PC-3 (cell line): ENCODE measurements around the gene GMEB2. TPM values are rescaled to one million over a fixed set of nuclear protein-coding genes. Genes with fewer than 3 reads are reported as not detected.
A peak's percentile ranks its signal among the peaks of the same experiment; 100 is the strongest.

Experiments
- ATAC-seq: fragments of 200-7000 bp; cut with Tn5 transposase; 2 replicates; pipeline ENCODE4 v1.9.1; 2020; ENCODE audit warnings: mild to moderate bottlenecking, moderate library complexity
- BruUV-seq: library from RNA; stranded (reverse); fragments of 400-500 nt; replicated peaks from 2 replicates; lab custom pipeline; 2021; lab: Mats Ljungman, UMichigan
- CTCF ChIA-PET: fragments of 300-600 bp; sonication (Branson Sonifier 250); formaldehyde crosslinking; loops from one replicate; lab custom pipeline; 2022; ENCODE audit warnings: antibody characterized with exemption; lab: Charles Lee
- POLR2A ChIA-PET: fragments of 300-600 bp; sonication (Branson Sonifier 250); formaldehyde crosslinking; loops from one replicate; lab custom pipeline; 2022; ENCODE audit warnings: antibody characterized with exemption; ENCODE audit not compliant: unreplicated experiment; lab: Charles Lee
- DNase-seq: peaks from one replicate; pipeline ENCODE4 v3.0.0-alpha.2; 2015
- H2AFZ ChIP-seq: fragments of 300-600 bp; sonication (generic); 2 replicates; pipeline ENCODE4 v1.6.0; 2016; ENCODE audit warnings: antibody characterized with exemption, low read length
- H3F3A ChIP-seq: fragments of 300-600 bp; sonication (generic); one replicate; pipeline ENCODE4 v1.6.0; 2017; ENCODE audit warnings: antibody characterized with exemption, low read length, control low read depth, mild to moderate bottlenecking; ENCODE audit not compliant: unreplicated experiment
- H3K27ac ChIP-seq: fragments of 300-600 bp; sonication (generic); 2 replicates; pipeline ENCODE4 v1.5.1; 2016; ENCODE audit warnings: mild to moderate bottlenecking, low read length
- H3K27me3 ChIP-seq: fragments of 300-600 bp; sonication (generic); 2 replicates; pipeline ENCODE4 v1.6.1; 2016; ENCODE audit warnings: low read length, mixed read lengths
- H3K36me3 ChIP-seq: fragments of 300-600 bp; sonication (generic); 2 replicates; pipeline ENCODE4 v1.6.1; 2016; ENCODE audit warnings: low read depth, mixed run types, low read length, mixed read lengths
- H3K4me1 ChIP-seq: fragments of 300-600 bp; sonication (generic); 2 replicates; pipeline ENCODE4 v1.5.1; 2016; ENCODE audit warnings: low read length; ENCODE audit not compliant: insufficient read depth
- H3K4me2 ChIP-seq: fragments of 300-600 bp; sonication (generic); 2 replicates; pipeline ENCODE4 v1.6.0; 2016; ENCODE audit warnings: low read length
- H3K4me3 ChIP-seq: fragments of 300-600 bp; sonication (generic); 2 replicates; pipeline ENCODE4 v1.5.1; 2016; ENCODE audit warnings: mild to moderate bottlenecking, low read length, mixed read lengths
- H3K79me2 ChIP-seq: fragments of 300-600 bp; sonication (generic); 2 replicates; pipeline ENCODE4 v1.6.1; 2017; ENCODE audit warnings: low read length, mixed read lengths
- H3K9ac ChIP-seq: fragments of 300-600 bp; sonication (generic); 2 replicates; pipeline ENCODE4 v1.6.0; 2016; ENCODE audit warnings: mild to moderate bottlenecking, low read length
- H3K9me2 ChIP-seq: fragments of 300-600 bp; sonication (generic); replicated peaks from 2 replicates; pipeline ENCODE4 v1.6.1; 2016; ENCODE audit warnings: mixed run types, low read length, mixed read lengths
- H3K9me3 ChIP-seq: fragments of 300-600 bp; sonication (generic); 2 replicates; pipeline ENCODE4 v1.6.1; 2016; ENCODE audit warnings: low read length, mixed read lengths
- H4K20me1 ChIP-seq: fragments of 300-600 bp; sonication (generic); 2 replicates; pipeline ENCODE4 v1.6.1; 2016; ENCODE audit warnings: low read length, mixed read lengths
- EZH2 ChIP-seq: fragments of 300-600 bp; sonication (generic); IDR thresholded peaks from one replicate; pipeline ENCODE4 v1.6.1; 2017; ENCODE audit warnings: antibody characterized with exemption, mild to moderate bottlenecking, low read length; ENCODE audit not compliant: unreplicated experiment
- EZH2phosphoT487 ChIP-seq: fragments of 300-600 bp; sonication (generic); IDR thresholded peaks from 2 replicates; pipeline ENCODE4 v1.6.1; 2018; ENCODE audit warnings: mild to moderate bottlenecking, antibody characterized with exemption, low read length, borderline replicate concordance
- intact Hi-C: fragments of 100-400 bp; cut with micrococcal nuclease; formaldehyde crosslinking; loops from 2 replicates; pipeline ENCODE4 v1.9.0; 2023
- total RNA-seq: library from RNA; depleted of rRNA; stranded (reverse); fragments of >200 nt; gene quantifications from 2 replicates; pipeline ENCODE4 v1.2.3, GENCODE V29; 2014
- TF ChIP-seq, protein P1 (sequence below): fragments of 300-600 bp; sonication (generic); conservative IDR thresholded peaks from 2 replicates; pipeline ENCODE4 v1.5.1; 2017; ENCODE audit warnings: antibody characterized with exemption, low read depth, mild to moderate bottlenecking, low read length

GMEB2 gene
- total RNA-seq, 1 experiment from 2014 or later, result 13.7 TPM

DNA sequence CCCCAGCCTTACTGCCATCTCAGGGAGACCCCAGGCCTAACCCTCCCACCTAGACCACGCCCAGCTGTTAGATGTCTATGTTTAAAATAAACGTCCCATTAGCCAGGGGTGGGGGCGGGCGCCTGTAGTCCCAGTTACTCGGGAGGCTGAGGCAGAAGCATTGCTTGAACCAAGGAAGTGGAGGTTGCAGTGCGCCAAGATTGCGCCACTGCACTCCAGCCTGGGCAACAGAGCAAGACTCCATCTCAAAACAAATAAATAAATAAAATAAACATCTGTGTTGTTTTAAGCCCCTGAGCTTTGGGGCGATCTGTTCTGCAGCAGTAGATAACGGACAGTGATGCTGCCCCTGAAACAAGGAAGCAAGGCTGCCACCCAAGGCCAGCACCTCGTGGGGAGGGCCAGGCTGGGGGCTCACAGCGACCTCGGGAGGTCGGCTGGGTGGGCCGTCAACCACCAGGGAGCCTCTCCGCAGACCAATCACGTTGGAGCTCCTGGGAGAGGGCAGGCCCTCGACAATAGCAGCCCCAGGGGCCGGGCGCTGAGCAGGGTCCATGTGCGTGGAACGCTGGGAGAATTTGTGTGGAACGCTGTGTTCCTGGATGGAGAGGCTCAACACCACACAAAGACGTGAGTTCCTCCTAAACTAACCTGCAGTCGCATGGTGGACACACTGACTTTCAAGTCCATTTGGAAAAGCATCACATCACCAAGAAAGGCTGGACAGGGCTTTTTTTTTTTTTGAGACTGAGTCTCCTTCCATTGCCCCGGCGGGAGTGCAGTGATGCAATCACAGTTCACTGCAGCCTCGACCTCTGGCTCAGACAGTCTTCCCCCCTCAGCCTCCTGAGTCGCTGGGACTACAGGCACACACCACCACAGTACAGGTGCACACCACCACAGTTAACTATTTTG, 51.8 kb downstream of the GMEB2 start:
- no peaks in the 10 kb centered on the region for H3K9me2 ChIP-seq
- intact Hi-C loops, result loop anchor here (2.0 kb wide), 1 partner anchor 36 kb away; no protein-coding TSS in a partner anchor
- H3K27me3 ChIP-seq, result no peaks in the 10 kb centered on the region
- H3F3A ChIP-seq, result no peaks in the 10 kb centered on the region
- no peak overlapping the region for H3K9ac ChIP-seq
- H3K79me2 ChIP-seq, result peaks cover 12% of the 10 kb centered on the region
- ATAC-seq (no peak), DNase-seq (no peak)
- BruUV-seq, result no TSS peak
- no peaks in the 10 kb centered on the region for H4K20me1 ChIP-seq
- no peak for TF ChIP-seq EZH2
- no peaks in the 10 kb centered on the region for H3K36me3 ChIP-seq
- no peaks in the 10 kb centered on the region for H3K9me3 ChIP-seq
- ChIA-PET POLR2A (no interaction called here), CTCF (no interaction called here)
- H3K4me2 ChIP-seq, result peak overlapping the region; percentile 91
- no peak overlapping the region for H3K4me3 ChIP-seq
- H3K4me1 ChIP-seq, result peaks cover 18% of the 10 kb centered on the region
- H3K27ac ChIP-seq, result no peak overlapping the region
- 0 out of 2 replicates have a peak overlapping the region, but pooled peaks have one; percentile 34 for H2AFZ ChIP-seq

DNA sequence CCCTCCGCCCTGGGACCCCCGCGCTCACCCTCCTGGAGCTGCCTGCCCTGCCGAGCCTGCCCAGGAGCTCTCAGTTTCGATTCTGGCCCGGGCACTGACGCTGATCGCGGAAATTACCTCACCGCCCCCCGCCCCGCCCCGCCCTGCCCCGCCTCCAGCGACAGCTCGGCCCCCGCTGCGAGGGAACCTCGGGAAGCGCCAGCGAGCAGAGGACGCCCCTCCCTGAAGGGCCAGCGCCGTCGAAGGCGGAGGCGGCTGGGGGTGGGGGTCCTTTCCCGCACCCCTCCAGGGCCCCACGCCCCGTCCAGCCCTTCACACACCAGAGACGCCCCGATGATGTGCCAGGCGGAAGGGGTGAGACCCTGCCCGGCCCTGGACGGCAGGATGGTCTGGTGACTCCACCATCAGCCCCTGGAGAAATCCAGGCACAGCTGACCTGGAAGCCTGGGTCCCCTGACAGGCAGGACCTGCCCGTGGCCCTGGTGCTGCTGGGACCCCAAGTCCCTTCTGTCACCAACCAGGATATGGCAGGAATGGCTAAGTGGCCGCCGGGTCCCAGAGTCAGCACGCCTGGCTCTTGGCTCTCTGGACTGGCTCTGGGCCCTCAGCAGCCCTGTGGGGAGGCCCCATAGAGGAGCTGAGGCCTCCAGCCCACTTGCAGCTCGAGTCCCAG, 52.6 kb downstream of the GMEB2 start, which contains the start of gene HELZ2:
Gene HELZ2 (minus strand): TSS at position 84 of the 673 bp plus-strand sequence. CDS start 1,854 bp downstream, outside the sequence.
- ChIA-PET CTCF (interaction anchor here (1.6 kb wide), 1 partner anchor 36 kb away, joined by 6 read pairs; no protein-coding TSS in a partner anchor), POLR2A (interaction anchor here (0.6 to 1.5 kb wide), 12 partner anchors 9 to 984 kb away, joined by 3 to 21 read pairs (median 8); partner anchors contain the start of genes LKAAEAR1 and RTEL1)
- no peaks in the 10 kb centered on the region for H3K27me3 ChIP-seq
- H3K27ac ChIP-seq, result no peak within 1 kb of the TSS
- ATAC-seq (peak; percentile 85), DNase-seq (peak; percentile 58)
- H3K9me2 ChIP-seq, result no peaks in the 10 kb centered on the region
- H3K4me3 ChIP-seq, result peak within 1 kb of the TSS; percentile 77
- no peaks in the 10 kb centered on the region for H3K9me3 ChIP-seq
- no peaks in the 10 kb centered on the region for H3K36me3 ChIP-seq
- no peaks in the 10 kb centered on the region for H3F3A ChIP-seq
- H3K9ac ChIP-seq, result peak within 1 kb of the TSS; percentile 68
- intact Hi-C loops, result loop anchor here (2.0 kb wide), 1 partner anchor 35 kb away; no protein-coding TSS in a partner anchor
- no peak for TF ChIP-seq EZH2
- TF ChIP-seq EZH2phosphoT487, result no peak
- TF ChIP-seq, protein P1, sequence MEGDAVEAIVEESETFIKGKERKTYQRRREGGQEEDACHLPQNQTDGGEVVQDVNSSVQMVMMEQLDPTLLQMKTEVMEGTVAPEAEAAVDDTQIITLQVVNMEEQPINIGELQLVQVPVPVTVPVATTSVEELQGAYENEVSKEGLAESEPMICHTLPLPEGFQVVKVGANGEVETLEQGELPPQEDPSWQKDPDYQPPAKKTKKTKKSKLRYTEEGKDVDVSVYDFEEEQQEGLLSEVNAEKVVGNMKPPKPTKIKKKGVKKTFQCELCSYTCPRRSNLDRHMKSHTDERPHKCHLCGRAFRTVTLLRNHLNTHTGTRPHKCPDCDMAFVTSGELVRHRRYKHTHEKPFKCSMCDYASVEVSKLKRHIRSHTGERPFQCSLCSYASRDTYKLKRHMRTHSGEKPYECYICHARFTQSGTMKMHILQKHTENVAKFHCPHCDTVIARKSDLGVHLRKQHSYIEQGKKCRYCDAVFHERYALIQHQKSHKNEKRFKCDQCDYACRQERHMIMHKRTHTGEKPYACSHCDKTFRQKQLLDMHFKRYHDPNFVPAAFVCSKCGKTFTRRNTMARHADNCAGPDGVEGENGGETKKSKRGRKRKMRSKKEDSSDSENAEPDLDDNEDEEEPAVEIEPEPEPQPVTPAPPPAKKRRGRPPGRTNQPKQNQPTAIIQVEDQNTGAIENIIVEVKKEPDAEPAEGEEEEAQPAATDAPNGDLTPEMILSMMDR, result no peak
- TSS peak; percentile 90 for BruUV-seq
- peak within 1 kb of the TSS; percentile 86 for H2AFZ ChIP-seq
- no peaks in the 10 kb centered on the region for H4K20me1 ChIP-seq
- peaks cover 18% of the 10 kb centered on the region for H3K4me1 ChIP-seq
- H3K79me2 ChIP-seq, result peaks cover 12% of the 10 kb centered on the region
- H3K4me2 ChIP-seq, result peak within 1 kb of the TSS; percentile 93

DNA sequence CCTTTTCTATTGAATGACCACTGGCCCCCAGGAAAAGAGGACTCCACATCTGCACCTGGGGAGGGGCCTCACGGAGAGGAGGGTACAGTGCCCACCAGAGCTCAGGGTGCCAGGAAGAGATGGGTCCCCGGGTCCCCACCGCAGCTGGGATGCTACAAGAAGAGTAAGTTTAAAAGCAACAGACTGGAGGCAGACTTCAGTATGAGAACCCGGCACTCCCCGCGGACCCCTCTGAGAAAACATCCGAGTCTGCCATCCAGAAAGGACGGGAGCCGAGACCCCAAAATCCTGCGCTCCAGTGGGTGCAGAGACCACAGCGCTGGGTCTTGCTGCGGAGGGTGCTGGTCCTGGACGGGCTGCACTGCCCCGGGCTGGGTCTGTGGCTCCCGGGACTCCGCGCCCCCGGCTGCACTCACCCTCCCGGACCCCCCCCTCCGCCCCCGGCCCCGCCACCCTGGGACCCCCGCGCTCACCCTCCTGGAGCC, 53.2 kb downstream of the GMEB2 start:
- ChIA-PET CTCF (interaction anchor here (1.6 kb wide), 1 partner anchor 36 kb away, joined by 6 read pairs; no protein-coding TSS in a partner anchor), POLR2A (interaction anchor here (0.6 to 1.5 kb wide), 7 partner anchors 35 to 510 kb away, joined by 3 to 21 read pairs (median 9); partner anchors contain the start of genes LKAAEAR1 and RTEL1)
- TF ChIP-seq, protein P1, result no peak
- TF ChIP-seq EZH2phosphoT487 (no peak), EZH2 (no peak)
- Histone ChIP-seq H3K9ac (peak overlapping the region; percentile 68), H3K9me3 (no peaks in the 10 kb centered on the region), H3K4me2 (peak overlapping the region; percentile 93), H3F3A (no peaks in the 10 kb centered on the region), H3K4me1 (peaks cover 18% of the 10 kb centered on the region), H4K20me1 (no peaks in the 10 kb centered on the region), H3K9me2 (no peaks in the 10 kb centered on the region), H3K27me3 (no peaks in the 10 kb centered on the region), H3K4me3 (peak overlapping the region; percentile 77), H3K36me3 (no peaks in the 10 kb centered on the region), H3K79me2 (peaks cover 12% of the 10 kb centered on the region), H2AFZ (0 out of 2 replicates have a peak overlapping the region, but pooled peaks have one; percentile 24), H3K27ac (no peak overlapping the region)
- BruUV-seq, result TSS peak; percentile 54
- intact Hi-C loops, result loop anchor here (2.0 kb wide), 1 partner anchor 35 kb away; no protein-coding TSS in a partner anchor
- DNase-seq, result no peak
- peak; percentile 39 for ATAC-seq
